GM12878 (cell line): ENCODE data around the gene SIMC1. TPM values are rescaled to one million over a fixed set of nuclear protein-coding genes. Genes with fewer than 3 reads are reported as not detected.
A peak's percentile ranks its signal among the peaks of the same experiment; 100 is the strongest.

Experiments
- ATAC-seq: fragments of 200-7000 bp; cut with Tn5 transposase; 3 replicates; pipeline ENCODE4 v1.9.1; 2020; ENCODE audit warnings: mild to moderate bottlenecking, moderate library complexity
- BruUV-seq: library from RNA; stranded (reverse); fragments of 400-500 nt; replicated peaks from 2 replicates; lab custom pipeline; 2021; lab: Mats Ljungman, UMichigan
- CTCF ChIA-PET: fragments of 300-600 bp; sonication (Branson Sonifier 250); formaldehyde crosslinking; extraction: SDS; loops from one replicate; lab custom pipeline; 2021; ENCODE audit warnings: inconsistent platforms; lab: Yijun Ruan, JAX
- POLR2A ChIA-PET: fragments of 350-600 bp; formaldehyde crosslinking; extraction: SDS; loops from one replicate; lab custom pipeline; 2021; ENCODE audit warnings: inconsistent platforms; lab: Charles Lee
- RAD21 ChIA-PET: fragments of 300-600 bp; sonication (Branson Sonifier 250); formaldehyde crosslinking; loops from one replicate; lab custom pipeline; 2023; ENCODE audit warnings: antibody characterized with exemption; ENCODE audit not compliant: unreplicated experiment; lab: Charles Lee
- SMC1A ChIA-PET: fragments of 300-600 bp; sonication (Branson Sonifier 250); formaldehyde crosslinking; loops from one replicate; lab custom pipeline; 2023; ENCODE audit not compliant: unreplicated experiment, uncharacterized antibody; lab: Charles Lee
- DNase-seq: peaks from one replicate; pipeline ENCODE4 v3.0.0-alpha.2; 2011; ENCODE audit warnings: low read depth, low spot score
- FAIRE-seq: peaks from 3 replicates; lab custom pipeline; 2011; peaks lifted over from hg19 to GRCh38; lab: Jason Lieb, UNC
- H2AFZ ChIP-seq: 2 replicates; pipeline ENCODE4 v1.6.0; 2011; ENCODE audit warnings: low read depth, low read length, control low read depth; ENCODE audit not compliant: control insufficient read depth
- H3K27ac ChIP-seq: 2 replicates; pipeline ENCODE4 v1.5.1; 2011; ENCODE audit warnings: control low read depth; ENCODE audit not compliant: control insufficient read depth, insufficient read depth
- H3K27me3 ChIP-seq, 2 experiments: replicated peaks in 1 of 2; 2 replicates each; pipeline versions ENCODE4 v1.6.0 to v1.6.1; 2011; ENCODE audit warnings: low read length in 1 of 2; ENCODE audit not compliant: control insufficient read depth in 2 of 2, insufficient read depth in 2 of 2
- H3K36me3 ChIP-seq, 2 experiments: 2 replicates each; pipeline ENCODE4 v1.5.1; 2011; ENCODE audit warnings: low read length in 1 of 2; ENCODE audit not compliant: control insufficient read depth in 2 of 2, insufficient read depth in 2 of 2
- H3K4me1 ChIP-seq: 2 replicates; pipeline ENCODE4 v1.6.1; 2011; ENCODE audit warnings: mild to moderate bottlenecking, low read length, moderate library complexity, mixed read lengths; ENCODE audit not compliant: control insufficient read depth, insufficient read depth
- H3K4me2 ChIP-seq: 2 replicates; pipeline ENCODE4 v1.6.0; 2011; ENCODE audit warnings: control low read depth; ENCODE audit not compliant: control insufficient read depth, insufficient read depth
- H3K4me3 ChIP-seq: fragments of 200-600 bp; sonication (generic); 2 replicates; pipeline ENCODE4 v1.5.1; 2016
- H3K79me2 ChIP-seq: 2 replicates; pipeline ENCODE4 v1.6.0; 2011; ENCODE audit warnings: low read length; ENCODE audit not compliant: control insufficient read depth, insufficient read depth
- H3K9ac ChIP-seq: 2 replicates; pipeline ENCODE4 v1.8.0; 2011; ENCODE audit warnings: low read length, control low read depth, mixed read lengths; ENCODE audit not compliant: control insufficient read depth, insufficient read depth
- H3K9me3 ChIP-seq: replicated peaks from 3 replicates; pipeline ENCODE4 v1.5.1; 2011; ENCODE audit warnings: mild to moderate bottlenecking, low read length; ENCODE audit not compliant: control insufficient read depth, insufficient read depth
- H4K20me1 ChIP-seq: 2 replicates; pipeline ENCODE4 v1.6.0; 2011; ENCODE audit not compliant: control insufficient read depth, insufficient read depth
- BACH1 ChIP-seq: fragments of 450-650 bp; IDR thresholded peaks from 2 replicates; pipeline ENCODE4 v1.6.1; 2017; ENCODE audit warnings: mild to moderate bottlenecking, borderline replicate concordance
- PAX8 ChIP-seq: fragments of 450-650 bp; IDR thresholded peaks from 2 replicates; pipeline ENCODE4 v1.6.1; 2017; ENCODE audit warnings: mild to moderate bottlenecking, moderate library complexity
- RFX5 ChIP-seq: IDR thresholded peaks from 2 replicates; pipeline ENCODE4 v1.6.1; 2011; ENCODE audit warnings: low read depth, low read length, improper control_type of control experiment
- WGBS: methylation state at CpG from one replicate; pipeline ENCODE4 v1.1.6; 2016; ENCODE audit warnings: low lambda C conversion rate; ENCODE audit not compliant: insufficient replicate concordance, insufficient coverage; ENCODE audit errors: missing lambda C conversion rate; 5-methylcytosine and 5-hydroxymethylcytosine counted together
- in situ Hi-C: fragments of 300-500 bp; cut with MboI; formaldehyde crosslinking; loops from 9 replicates; pipeline ENCODE4 v1.14.3; 2018; ENCODE audit warnings: mixed read lengths
- intact Hi-C: fragments of 100-400 bp; cut with micrococcal nuclease; formaldehyde crosslinking; loops from one replicate; pipeline ENCODE4 v1.14.2; 2022; ENCODE audit not compliant: unreplicated experiment
- microRNA counts: library from miRNA; unstranded; fragments of <30 nt; microRNA quantifications from one replicate; lab custom pipeline; 2016
- microRNA-seq: library from miRNA; unstranded; fragments of <30 nt; microRNA quantifications from one replicate; pipeline ENCODE4, GENCODE V29; 2018
- polyA plus RNA-seq, 11 experiments: library from polyadenylated mRNA; depleted of rRNA in 4 of 11; unstranded in 6 of 11; stranded (reverse) in 5 of 11; fragments of >200 nt; fragmentation: Nextera tagmentation in 4 of 11; fragmentation: Illumina TruSeq in 1 of 11; extraction: Ambion mirVana in 4 of 11; extraction: Trizol in 1 of 11; gene quantifications; 1 replicate in 1 of 11; 2 replicates in 10 of 11; pipeline versions ENCODE4 v1.2.1 to v1.2.3, GENCODE V29; 2011 to 2016; ENCODE audit warnings: inconsistent platforms in 2 of 11, missing spikeins in 2 of 11, low read depth in 1 of 11
- small RNA-seq: library from RNA; depleted of rRNA; stranded (forward); fragments of <200 nt; gene quantifications from one replicate; pipeline ENCODE3, GENCODE V24; 2014
- total RNA-seq, 4 experiments: library from RNA; depleted of rRNA in 3 of 4; stranded (reverse); fragments of >200 nt in 3 of 4; fragmentation: Illumina TruSeq in 1 of 4; extraction: Trizol in 1 of 4; gene quantifications; 2 replicates each; pipeline versions ENCODE4 v1.2.1 to v1.2.3, GENCODE V29; 2013 to 2021
- TF ChIP-seq, protein P1 (sequence below): fragments of 450-650 bp; formaldehyde crosslinking; IDR thresholded peaks from 2 replicates; pipeline ENCODE4 v1.5.0; 2022; ENCODE audit warnings: mild to moderate bottlenecking, missing genetic modification characterization

SIMC1 gene
- total and polyA plus RNA-seq, 10 of the 15 experiments (the other 5 are each of a cell fraction or from before 2014, with no cell fraction given), result 3.0 to 16.5 (median 10.4) TPM

DNA sequence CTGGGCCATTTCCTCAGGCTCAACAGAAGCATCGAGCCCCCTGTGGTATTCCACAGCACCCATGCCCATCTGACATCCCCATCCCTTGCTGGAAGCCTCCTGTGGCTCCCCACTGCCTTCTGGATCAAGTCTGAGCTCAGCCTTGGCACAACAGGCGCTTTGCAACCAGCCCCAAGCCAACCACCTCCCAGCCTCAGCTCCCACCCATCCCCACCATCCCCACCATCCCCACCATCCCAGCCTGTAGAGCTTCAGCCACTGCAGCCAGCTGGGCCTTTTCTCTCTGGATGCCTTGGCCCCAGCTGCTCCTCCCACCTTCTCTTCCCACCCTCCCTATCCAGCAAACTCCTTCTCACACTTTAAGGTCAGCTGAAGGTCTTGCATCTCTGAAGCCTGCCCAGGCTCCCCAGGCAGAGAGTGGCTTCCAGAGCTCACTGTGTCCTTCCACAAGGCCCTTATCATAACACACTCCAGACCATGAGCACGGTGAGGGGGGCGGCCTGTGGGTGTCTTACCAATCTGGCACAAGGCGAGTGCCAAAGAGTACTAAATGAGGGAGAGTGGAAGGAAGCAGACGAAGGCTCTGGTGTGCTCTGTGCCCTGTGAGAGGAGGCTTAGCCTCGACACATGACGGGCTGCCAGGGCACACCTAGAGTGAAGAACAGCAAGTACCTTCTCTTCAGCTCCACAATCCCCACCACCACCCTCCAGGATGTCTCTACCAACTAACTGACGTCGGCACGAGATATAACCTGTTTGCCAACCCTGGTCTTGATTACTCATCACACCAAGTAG lies 156.9 kb downstream of the SIMC1 start:
- in situ Hi-C loops, result no loop called here
- ChIA-PET RAD21 (no interaction called here), SMC1A (no interaction called here), CTCF (interaction anchor here (0.9 kb wide), 1 partner anchor 139 kb away, joined by 3 read pairs; no protein-coding TSS in a partner anchor), POLR2A (interaction anchor here (0.6 kb wide), 1 partner anchor 44 kb away, joined by 3 read pairs; no protein-coding TSS in a partner anchor)
- Histone ChIP-seq H3K4me2 (no peak overlapping the region), H3K9me3 (no peaks in the 10 kb centered on the region), H3K79me2 (peaks cover 7% of the 10 kb centered on the region), H3K27me3 (no peaks in the 10 kb centered on the region), H3K36me3 (peaks cover 3% of the 10 kb centered on the region in 2 experiments; a peak in 2 of 4 replicates), H3K9ac (no peak overlapping the region), H3K4me3 (no peak overlapping the region), H3K27ac (no peak overlapping the region), H2AFZ (no peak overlapping the region), H3K4me1 (0 out of 2 replicates have a peak, but pooled peaks cover 5% of the 10 kb centered on the region), H4K20me1 (no peaks in the 10 kb centered on the region)
- intact Hi-C loops, result no loop called here
- DNase-seq, result no peak
- ATAC-seq, result no peak
- WGBS, result 88% methylated on average over 11 of the region's 11 CpGs
- BruUV-seq, result no TSS peak
- TF ChIP-seq, protein P1, sequence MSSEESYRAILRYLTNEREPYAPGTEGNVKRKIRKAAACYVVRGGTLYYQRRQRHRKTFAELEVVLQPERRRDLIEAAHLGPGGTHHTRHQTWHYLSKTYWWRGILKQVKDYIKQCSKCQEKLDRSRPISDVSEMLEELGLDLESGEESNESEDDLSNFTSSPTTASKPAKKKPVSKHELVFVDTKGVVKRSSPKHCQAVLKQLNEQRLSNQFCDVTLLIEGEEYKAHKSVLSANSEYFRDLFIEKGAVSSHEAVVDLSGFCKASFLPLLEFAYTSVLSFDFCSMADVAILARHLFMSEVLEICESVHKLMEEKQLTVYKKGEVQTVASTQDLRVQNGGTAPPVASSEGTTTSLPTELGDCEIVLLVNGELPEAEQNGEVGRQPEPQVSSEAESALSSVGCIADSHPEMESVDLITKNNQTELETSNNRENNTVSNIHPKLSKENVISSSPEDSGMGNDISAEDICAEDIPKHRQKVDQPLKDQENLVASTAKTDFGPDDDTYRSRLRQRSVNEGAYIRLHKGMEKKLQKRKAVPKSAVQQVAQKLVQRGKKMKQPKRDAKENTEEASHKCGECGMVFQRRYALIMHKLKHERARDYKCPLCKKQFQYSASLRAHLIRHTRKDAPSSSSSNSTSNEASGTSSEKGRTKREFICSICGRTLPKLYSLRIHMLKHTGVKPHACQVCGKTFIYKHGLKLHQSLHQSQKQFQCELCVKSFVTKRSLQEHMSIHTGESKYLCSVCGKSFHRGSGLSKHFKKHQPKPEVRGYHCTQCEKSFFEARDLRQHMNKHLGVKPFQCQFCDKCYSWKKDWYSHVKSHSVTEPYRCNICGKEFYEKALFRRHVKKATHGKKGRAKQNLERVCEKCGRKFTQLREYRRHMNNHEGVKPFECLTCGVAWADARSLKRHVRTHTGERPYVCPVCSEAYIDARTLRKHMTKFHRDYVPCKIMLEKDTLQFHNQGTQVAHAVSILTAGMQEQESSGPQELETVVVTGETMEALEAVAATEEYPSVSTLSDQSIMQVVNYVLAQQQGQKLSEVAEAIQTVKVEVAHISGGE (CRISPR knock-in tag), result no peak
- TF ChIP-seq PAX8 (no peak), RFX5 (no peak), BACH1 (no peak)
- FAIRE-seq, result no peak

MicroRNAs within 50 kb of the gene (microRNA counts, 767-probe panel; counts per million panel counts)
- 55.3 counts per million for microRNA hsa-miR-1271-5p (lab: Ali Mortazavi, UCI)

Small RNAs within 50 kb of the gene (microRNA-seq; reads per million reads assigned to microRNA genes)
- 9.6 reads per million, percentile 43 among the genes with 10 or more reads in this experiment for gene MIR1271

Small RNAs within 50 kb of the gene (small RNA-seq; reads per million reads assigned to genes)
- 31.8 reads per million, percentile 98 among the genes with 10 or more reads in this experiment for gene MIR1271

Other genes with a start within 250 kb of the SIMC1 start
- 38.6 and 41.0 TPM in 2 replicates for gene KIAA1191, start 123.3 kb downstream of the SIMC1 start, total RNA-seq (2014; rRNA removed)
- 26.3 and 27.9 TPM in 2 replicates for gene KIAA1191, start 123.3 kb downstream of the SIMC1 start, total RNA-seq (2014; rRNA removed; fragmentation: Illumina TruSeq; extraction: Trizol)
- gene KIAA1191, start 123.3 kb downstream of the SIMC1 start, total RNA-seq (2021), result 35.6 and 35.7 TPM in 2 replicates
- 42.1 and 58.2 TPM in 2 replicates for gene KIAA1191, start 123.3 kb downstream of the SIMC1 start, polyA plus RNA-seq (2011; rRNA removed)
- gene KIAA1191, start 123.3 kb downstream of the SIMC1 start, polyA plus RNA-seq (2014; fragmentation: Illumina TruSeq; extraction: Trizol), result 45.5 and 47.1 TPM in 2 replicates
- 10 to 100 TPM; 14.9 to 16.3 TPM for gene KIAA1191, start 123.3 kb downstream of the SIMC1 start, polyA plus RNA-seq (2014; fragmentation: Nextera tagmentation; extraction: Ambion mirVana)
- gene KIAA1191, start 123.3 kb downstream of the SIMC1 start, polyA plus RNA-seq (2014; rRNA removed), result 36.3 and 37.8 TPM in 2 replicates
- gene KIAA1191, start 123.3 kb downstream of the SIMC1 start, polyA plus RNA-seq (2016; fragmentation: Nextera tagmentation; extraction: Ambion mirVana), result 10 to 100 TPM; 19.4 to 20.5 TPM
- gene ARL10, start 127.1 kb downstream of the SIMC1 start, total RNA-seq (2014; rRNA removed), result 3.4 and 3.6 TPM in 2 replicates
- gene ARL10, start 127.1 kb downstream of the SIMC1 start, total RNA-seq (2014; rRNA removed; fragmentation: Illumina TruSeq; extraction: Trizol), result 1.7 and 1.8 TPM in 2 replicates
- 6.4 and 7.2 TPM in 2 replicates for gene ARL10, start 127.1 kb downstream of the SIMC1 start, total RNA-seq (2021)
- 3.2 and 4.0 TPM in 2 replicates for gene ARL10, start 127.1 kb downstream of the SIMC1 start, polyA plus RNA-seq (2011; rRNA removed)
- 3.0 and 3.8 TPM in 2 replicates for gene ARL10, start 127.1 kb downstream of the SIMC1 start, polyA plus RNA-seq (2014; fragmentation: Illumina TruSeq; extraction: Trizol)
- gene ARL10, start 127.1 kb downstream of the SIMC1 start, polyA plus RNA-seq (2014; fragmentation: Nextera tagmentation; extraction: Ambion mirVana), result under 1 TPM; 0.44 to 0.69 TPM
- gene ARL10, start 127.1 kb downstream of the SIMC1 start, polyA plus RNA-seq (2014; rRNA removed), result 4.6 and 5.4 TPM in 2 replicates
- gene ARL10, start 127.1 kb downstream of the SIMC1 start, polyA plus RNA-seq (2016; fragmentation: Nextera tagmentation; extraction: Ambion mirVana), result 1 to 10 TPM; 1.0 to 1.3 TPM
- gene NOP16, start 150.2 kb downstream of the SIMC1 start, total RNA-seq (2014; rRNA removed), result 50.3 and 52.3 TPM in 2 replicates
- gene NOP16, start 150.2 kb downstream of the SIMC1 start, total RNA-seq (2014; rRNA removed; fragmentation: Illumina TruSeq; extraction: Trizol), result 84.2 and 98.1 TPM in 2 replicates
- 89.2 and 90.8 TPM in 2 replicates for gene NOP16, start 150.2 kb downstream of the SIMC1 start, total RNA-seq (2021)
- gene NOP16, start 150.2 kb downstream of the SIMC1 start, polyA plus RNA-seq (2011; rRNA removed), result 68.8 and 93.8 TPM in 2 replicates
- gene NOP16, start 150.2 kb downstream of the SIMC1 start, polyA plus RNA-seq (2014; fragmentation: Illumina TruSeq; extraction: Trizol), result 61.5 and 105 TPM in 2 replicates
- gene NOP16, start 150.2 kb downstream of the SIMC1 start, polyA plus RNA-seq (2014; fragmentation: Nextera tagmentation; extraction: Ambion mirVana), result 100 to 1,000 TPM; 177 to 196 TPM
- gene NOP16, start 150.2 kb downstream of the SIMC1 start, polyA plus RNA-seq (2014; rRNA removed), result 122 and 128 TPM in 2 replicates
- gene NOP16, start 150.2 kb downstream of the SIMC1 start, polyA plus RNA-seq (2016; fragmentation: Nextera tagmentation; extraction: Ambion mirVana), result 100 to 1,000 TPM; 231 to 276 TPM
- 314 and 348 TPM in 2 replicates for gene HIGD2A, start 150.3 kb downstream of the SIMC1 start, total RNA-seq (2014; rRNA removed)
- 153 and 159 TPM in 2 replicates for gene HIGD2A, start 150.3 kb downstream of the SIMC1 start, total RNA-seq (2014; rRNA removed; fragmentation: Illumina TruSeq; extraction: Trizol)
- gene HIGD2A, start 150.3 kb downstream of the SIMC1 start, total RNA-seq (2021), result 160 and 170 TPM in 2 replicates
- gene HIGD2A, start 150.3 kb downstream of the SIMC1 start, polyA plus RNA-seq (2011; rRNA removed), result 113 and 155 TPM in 2 replicates
- gene HIGD2A, start 150.3 kb downstream of the SIMC1 start, polyA plus RNA-seq (2014; fragmentation: Illumina TruSeq; extraction: Trizol), result 61.4 and 152 TPM in 2 replicates
- gene HIGD2A, start 150.3 kb downstream of the SIMC1 start, polyA plus RNA-seq (2014; fragmentation: Nextera tagmentation; extraction: Ambion mirVana), result 100 to 1,000 TPM; 196 to 327 TPM
- gene HIGD2A, start 150.3 kb downstream of the SIMC1 start, polyA plus RNA-seq (2014; rRNA removed), result 343 and 345 TPM in 2 replicates
- gene HIGD2A, start 150.3 kb downstream of the SIMC1 start, polyA plus RNA-seq (2016; fragmentation: Nextera tagmentation; extraction: Ambion mirVana), result 100 to 1,000 TPM; 191 to 218 TPM
- 48.0 and 52.8 TPM in 2 replicates for gene CLTB, start 178.1 kb downstream of the SIMC1 start, total RNA-seq (2014; rRNA removed)
- gene CLTB, start 178.1 kb downstream of the SIMC1 start, total RNA-seq (2014; rRNA removed; fragmentation: Illumina TruSeq; extraction: Trizol), result 21.1 and 22.4 TPM in 2 replicates
- 46.5 and 51.0 TPM in 2 replicates for gene CLTB, start 178.1 kb downstream of the SIMC1 start, total RNA-seq (2021)
- 19.0 and 28.7 TPM in 2 replicates for gene CLTB, start 178.1 kb downstream of the SIMC1 start, polyA plus RNA-seq (2011; rRNA removed)
- 4.5 and 18.4 TPM in 2 replicates for gene CLTB, start 178.1 kb downstream of the SIMC1 start, polyA plus RNA-seq (2014; fragmentation: Illumina TruSeq; extraction: Trizol)
- 1 to 10 TPM; 1.6 to 4.4 TPM for gene CLTB, start 178.1 kb downstream of the SIMC1 start, polyA plus RNA-seq (2014; fragmentation: Nextera tagmentation; extraction: Ambion mirVana)
- 51.5 and 52.7 TPM in 2 replicates for gene CLTB, start 178.1 kb downstream of the SIMC1 start, polyA plus RNA-seq (2014; rRNA removed)
- gene CLTB, start 178.1 kb downstream of the SIMC1 start, polyA plus RNA-seq (2016; fragmentation: Nextera tagmentation; extraction: Ambion mirVana), result 10 to 100 TPM; 45.1 to 50.2 TPM
- 35.1 and 35.8 TPM in 2 replicates for gene FAF2, start 210.0 kb downstream of the SIMC1 start, total RNA-seq (2014; rRNA removed)
- gene FAF2, start 210.0 kb downstream of the SIMC1 start, total RNA-seq (2014; rRNA removed; fragmentation: Illumina TruSeq; extraction: Trizol), result 34.6 and 35.4 TPM in 2 replicates
- 33.7 and 34.8 TPM in 2 replicates for gene FAF2, start 210.0 kb downstream of the SIMC1 start, total RNA-seq (2021)
- 34.1 and 37.6 TPM in 2 replicates for gene FAF2, start 210.0 kb downstream of the SIMC1 start, polyA plus RNA-seq (2011; rRNA removed)
- 41.7 and 43.5 TPM in 2 replicates for gene FAF2, start 210.0 kb downstream of the SIMC1 start, polyA plus RNA-seq (2014; fragmentation: Illumina TruSeq; extraction: Trizol)
- 10 to 100 TPM; 19.0 to 20.7 TPM for gene FAF2, start 210.0 kb downstream of the SIMC1 start, polyA plus RNA-seq (2014; fragmentation: Nextera tagmentation; extraction: Ambion mirVana)
- 29.3 and 30.8 TPM in 2 replicates for gene FAF2, start 210.0 kb downstream of the SIMC1 start, polyA plus RNA-seq (2014; rRNA removed)
- 10 to 100 TPM; 39.2 to 45.1 TPM for gene FAF2, start 210.0 kb downstream of the SIMC1 start, polyA plus RNA-seq (2016; fragmentation: Nextera tagmentation; extraction: Ambion mirVana)